ENCODE results near the gene OR5W2. TPM values are rescaled to one million over a fixed set of nuclear protein-coding genes. Genes with fewer than 3 reads are reported as not detected.

Gene OR5W2
- total and polyA plus RNA-seq, 2 donors (not counting 3 experiments of a cell fraction or from before 2014, with no cell fraction given) = not detected

- dilution Hi-C loops (cut with MboI; ENCODE audit: extremely low pct_ligation_motif_present, low sequenced_read_pairs) = no loop called here
- TF ChIP-seq GATA2 (IDR thresholded peaks at IDR 0.05; ENCODE audit: insufficient read depth, insufficient read length, low read depth, low read length) (no peak), CTCF (IDR thresholded peaks at IDR 0.05; ENCODE audit: extremely low read depth in 1 of 2, insufficient read depth in 1 of 2, low read depth in 1 of 2, low read length in 2 of 2) (no peak), POLR2AphosphoS5 (IDR thresholded peaks at IDR 0.05; ENCODE audit: insufficient read depth, low read depth, low read length) (no peak), POLR2A (IDR thresholded peaks at IDR 0.05; ENCODE audit: low read depth, low read length) (no peak), FOS (IDR thresholded peaks at IDR 0.05; ENCODE audit: borderline replicate concordance, insufficient read depth, low read length) (no peak), MYC (IDR thresholded peaks at IDR 0.05; ENCODE audit: low read depth, low read length) (no peak)
- BruUV-seq (replicated peaks) = no TSS peak
- Histone ChIP-seq H3K4me1 (ENCODE audit: control insufficient read depth, extremely low read depth, insufficient read depth, low read length) (no peaks in the 10 kb centered on the region), H2AFZ (ENCODE audit: low read depth, low read length) (no peak overlapping the region), H3K79me2 (ENCODE audit: control insufficient read depth, insufficient read depth, low read length) (no peaks in the 10 kb centered on the region), H3K9ac (replicated peaks; ENCODE audit: extremely low read depth, insufficient read depth, low read length) (no peak overlapping the region), H3K27me3 (ENCODE audit: control insufficient read depth in 2 of 2, insufficient read depth in 2 of 2, low read length in 2 of 2) (no peaks in the 10 kb centered on the region), H3K27ac (ENCODE audit: insufficient read depth, low read depth, low read length) (no peak overlapping the region), H3K9me1 (replicated peaks; ENCODE audit: control insufficient read depth, extremely low read depth, insufficient read depth, low read length) (no peaks in the 10 kb centered on the region), H3K4me3 (replicated peaks in 1 of 3; ENCODE audit: insufficient read depth in 1 of 3, low read depth in 1 of 3, low read length in 3 of 3) (no peak overlapping the region), H3K4me2 (ENCODE audit: insufficient read depth, low read length) (no peak overlapping the region), H3K9me3 (replicated peaks; ENCODE audit: control insufficient read depth, insufficient read depth, low read length) (peaks cover 4% of the 10 kb centered on the region), H4K20me1 (replicated peaks; ENCODE audit: control insufficient read depth, extremely low read depth, insufficient read depth, low read length) (no peaks in the 10 kb centered on the region), H3K36me3 (ENCODE audit: control insufficient read depth in 2 of 2, extremely low read depth in 1 of 2, insufficient read depth in 2 of 2, low read length in 2 of 2) (no peaks in the 10 kb centered on the region)
- no peak for DNase-seq (ENCODE audit: low read depth, low spot score)
- ChIA-PET POLR2A (no interaction called here), CTCF (no interaction called here)
- intact Hi-C loops (cut with micrococcal nuclease) = no loop called here
- no peak for FAIRE-seq
Measured at GRCh38 chr11:55902308-55902707, 12.1 kb downstream of the OR5W2 start.

GRCh38 chr11:55895216-55895615 lies 19.2 kb downstream of the OR5W2 start:
- POLR2A ChIA-PET = no interaction called here
- Histone ChIP-seq H2AFZ (ENCODE audit: low read depth, low read length) (no peak overlapping the region), H3K36me3 (ENCODE audit: control insufficient read depth in 2 of 2, extremely low read depth in 1 of 2, insufficient read depth in 2 of 2, low read length in 2 of 2) (no peaks in the 10 kb centered on the region), H3K9me1 (replicated peaks; ENCODE audit: control insufficient read depth, extremely low read depth, insufficient read depth, low read length) (no peaks in the 10 kb centered on the region), H3K27me3 (ENCODE audit: control insufficient read depth in 2 of 2, insufficient read depth in 2 of 2, low read length in 2 of 2) (no peaks in the 10 kb centered on the region), H3K4me1 (ENCODE audit: control insufficient read depth, extremely low read depth, insufficient read depth, low read length) (no peaks in the 10 kb centered on the region), H3K4me3 (replicated peaks in 1 of 3; ENCODE audit: insufficient read depth in 1 of 3, low read depth in 1 of 3, low read length in 3 of 3) (no peak overlapping the region), H4K20me1 (replicated peaks; ENCODE audit: control insufficient read depth, extremely low read depth, insufficient read depth, low read length) (no peaks in the 10 kb centered on the region), H3K27ac (ENCODE audit: insufficient read depth, low read depth, low read length) (no peak overlapping the region), H3K4me2 (ENCODE audit: insufficient read depth, low read length) (no peak overlapping the region), H3K9ac (replicated peaks; ENCODE audit: extremely low read depth, insufficient read depth, low read length) (no peak overlapping the region), H3K9me3 (replicated peaks; ENCODE audit: control insufficient read depth, insufficient read depth, low read length) (peaks cover 1% of the 10 kb centered on the region), H3K79me2 (ENCODE audit: control insufficient read depth, insufficient read depth, low read length) (no peaks in the 10 kb centered on the region)
- no peak for TF ChIP-seq CTCF (IDR thresholded peaks at IDR 0.05; ENCODE audit: extremely low read depth in 1 of 2, insufficient read depth in 1 of 2, low read depth in 1 of 2, low read length in 2 of 2)
- TF ChIP-seq MYC (IDR thresholded peaks at IDR 0.05; ENCODE audit: low read depth, low read length) = no peak
- no peak for TF ChIP-seq MAX (IDR thresholded peaks at IDR 0.05; ENCODE audit: insufficient read depth, insufficient read length)
- no peak for TF ChIP-seq POLR2AphosphoS5 (IDR thresholded peaks at IDR 0.05; ENCODE audit: insufficient read depth, low read depth, low read length)
- no peak for TF ChIP-seq POLR2A (IDR thresholded peaks at IDR 0.05; ENCODE audit: low read depth, low read length)
- no peak for TF ChIP-seq FOS (IDR thresholded peaks at IDR 0.05; ENCODE audit: borderline replicate concordance, insufficient read depth, low read length)
- no peak for TF ChIP-seq JUN (IDR thresholded peaks at IDR 0.05; ENCODE audit: borderline replicate concordance, insufficient read depth, insufficient read length, low read depth)
- TF ChIP-seq EZH2 (IDR thresholded peaks at IDR 0.05; ENCODE audit: borderline replicate concordance, low read depth, low read length, severe bottlenecking) = no peak
- no peak for TF ChIP-seq GATA2 (IDR thresholded peaks at IDR 0.05; ENCODE audit: insufficient read depth, insufficient read length, low read depth, low read length)
- dilution Hi-C loops (cut with MboI; ENCODE audit: extremely low pct_ligation_motif_present, low sequenced_read_pairs) = no loop called here
- intact Hi-C loops (cut with micrococcal nuclease) = no loop called here
- FAIRE-seq = no peak
- CTCF ChIA-PET = no interaction called here
- DNase-seq (ENCODE audit: low read depth, low spot score) = no peak
- no TSS peak for BruUV-seq (replicated peaks)

Measured in endothelial cell of umbilical vein (primary cell).